GM10266 (cell line): ENCODE measurements around the gene CYP4F8.
A peak's percentile ranks its signal among the peaks of the same experiment; 100 is the strongest.

Experiments used
- DNase-seq: peaks from one replicate; pipeline ENCODE4 v3.0.0; 2012; ENCODE audit errors: extremely low spot score
- CTCF ChIP-seq: IDR thresholded peaks from 2 replicates; pipeline ENCODE4 v1.5.1; 2012; ENCODE audit warnings: mild to moderate bottlenecking, low read depth; ENCODE audit not compliant: control insufficient read depth, insufficient read depth; ENCODE audit errors: missing control alignments

CYP4F8 gene

DNA sequence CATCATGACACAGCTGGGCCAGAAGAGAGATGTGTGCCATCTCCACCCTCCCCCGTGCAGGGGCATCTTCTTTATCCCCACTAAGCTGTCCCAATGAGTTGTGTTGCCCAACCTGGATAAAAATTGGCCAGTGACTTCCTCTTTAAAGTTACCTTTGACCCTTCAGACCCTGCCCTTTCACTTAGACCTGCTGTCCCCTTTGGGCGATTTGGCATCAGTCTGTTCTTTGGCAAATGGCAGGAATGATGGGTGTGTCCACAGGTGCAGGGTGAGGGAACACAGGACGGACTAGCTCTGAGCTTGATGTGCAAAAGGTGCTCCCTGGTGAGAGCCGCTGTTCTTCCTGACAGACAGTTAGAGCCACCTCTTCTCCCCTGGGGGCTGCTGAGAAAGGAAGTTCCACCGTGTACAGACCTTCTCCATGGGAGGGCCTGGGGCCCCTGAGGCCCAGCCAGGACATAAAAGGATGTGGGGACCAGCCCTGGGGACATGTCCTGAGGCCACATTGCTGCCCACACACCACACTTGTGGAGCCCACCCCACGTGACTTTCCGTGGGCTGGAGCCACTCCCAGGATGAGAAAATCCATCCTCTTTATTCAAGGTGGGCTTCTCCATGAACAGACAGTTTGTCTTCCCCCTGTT lies 1.7 kb downstream of the CYP4F8 start:
- DNase-seq, result no peak
- no peak for TF ChIP-seq CTCF

DNA sequence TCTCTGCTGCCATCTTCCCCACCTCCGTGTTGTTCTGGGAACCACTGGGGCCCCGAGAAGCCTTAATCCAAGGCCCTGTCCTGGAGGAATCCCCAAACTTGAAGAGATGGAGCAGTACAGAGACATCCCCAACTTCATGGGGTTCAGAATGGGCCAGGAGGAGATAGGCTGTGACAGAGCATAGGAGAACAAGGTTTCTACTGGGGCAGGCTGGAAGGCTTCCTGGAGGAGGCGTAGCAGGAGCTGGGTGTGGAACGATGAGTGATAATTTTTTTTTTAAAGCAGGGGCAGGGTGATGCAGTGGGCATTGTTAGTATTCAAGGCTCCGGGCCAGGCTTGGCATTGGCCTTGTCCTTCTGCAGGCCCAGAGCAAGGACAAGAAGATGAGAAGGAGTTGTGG lies 3.3 kb downstream of the CYP4F8 start:
- DNase-seq, result no peak
- no peak for TF ChIP-seq CTCF

- no peak for DNase-seq
- no peak for TF ChIP-seq CTCF
These were observed 6.8 kb downstream of the CYP4F8 start for GRCh38 chr19:15621801-15622200.

- TF ChIP-seq CTCF, result no peak
- no peak for DNase-seq
These were observed 8.0 kb downstream of the CYP4F8 start for GRCh38 chr19:15622991-15623390.

- no peak for TF ChIP-seq CTCF
- DNase-seq, result no peak
These were observed 8.8 kb downstream of the CYP4F8 start for GRCh38 chr19:15623711-15624318.

DNA sequence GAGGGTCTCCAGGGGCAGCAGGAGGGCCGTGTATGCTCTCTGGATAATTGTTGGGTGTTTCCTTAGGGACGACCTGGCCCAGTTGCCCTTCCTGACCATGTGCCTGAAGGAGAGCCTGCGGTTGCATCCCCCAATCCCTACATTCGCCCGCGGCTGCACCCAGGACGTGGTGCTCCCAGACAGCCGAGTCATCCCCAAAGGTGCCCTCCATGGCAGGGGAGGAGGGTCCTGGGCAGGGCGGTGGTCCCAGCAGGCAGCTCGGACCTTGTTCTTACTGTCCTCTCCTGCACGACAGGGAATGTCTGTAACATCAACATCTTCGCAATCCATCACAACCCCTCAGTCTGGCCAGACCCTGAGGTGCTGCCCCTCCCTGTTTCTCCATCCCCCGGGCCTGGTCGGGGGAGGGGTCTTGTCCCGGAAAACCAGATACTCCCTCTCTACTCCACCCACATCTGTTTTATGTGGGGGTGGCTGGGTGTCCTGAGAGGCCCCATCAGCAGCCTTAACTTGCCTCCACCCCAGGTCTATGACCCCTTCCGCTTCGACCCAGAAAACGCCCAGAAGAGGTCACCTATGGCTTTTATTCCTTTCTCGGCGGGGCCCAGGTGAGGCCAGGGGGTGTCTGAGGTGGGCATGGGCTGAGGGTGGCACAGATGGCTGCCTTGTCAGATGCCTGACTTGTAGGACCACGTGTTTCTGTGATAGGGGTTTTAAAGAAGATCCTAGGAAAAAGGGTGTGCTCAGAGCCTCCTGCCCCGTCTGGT lies 13.4 kb downstream of the CYP4F8 start:
- no peak for DNase-seq
- no peak for TF ChIP-seq CTCF

GRCh38 chr19:15629003-15629880 lies 14.2 kb downstream of the CYP4F8 start:
- peak; percentile 82 for DNase-seq
- TF ChIP-seq CTCF, result peak; percentile 87
